GM21367 (cell line): ENCODE data around the gene PRR22.
"Not testable (repeated sequence)": the region's sequence is repeated elsewhere in the genome, so short reads cannot be mapped to it uniquely, and the experiment has no call there.

Source experiments
- ATAC-seq: cut with Tn5 transposase; IDR thresholded peaks from one replicate; pipeline ENCODE4 v1.9.1; 2021; ENCODE audit not compliant: unreplicated experiment

PRR22 gene

GRCh38 chr19:5762608-5763217 is 21.8 kb downstream of the PRR22 start:
- no peak for ATAC-seq

- ATAC-seq: no peak
Measured at GRCh38 chr19:5753743-5754142, 30.8 kb downstream of the PRR22 start.

- no peak for ATAC-seq
Measured at GRCh38 chr19:5751709-5752108, 32.8 kb downstream of the PRR22 start.

GRCh38 chr19:5749505-5749904 is 35.0 kb downstream of the PRR22 start:
- no peak for ATAC-seq

GRCh38 chr19:5748920-5749319 is 35.6 kb downstream of the PRR22 start:
- ATAC-seq: not testable (repeated sequence)

- ATAC-seq: not testable (repeated sequence)
Measured at GRCh38 chr19:5744999-5745398, 39.5 kb downstream of the PRR22 start.

- no peak for ATAC-seq
Measured at GRCh38 chr19:5743630-5744029, 40.9 kb downstream of the PRR22 start.

GRCh38 chr19:5742051-5742450 is 42.5 kb downstream of the PRR22 start:
- ATAC-seq: no peak

GRCh38 chr19:5738423-5738822 is 46.1 kb downstream of the PRR22 start:
- no peak for ATAC-seq

GRCh38 chr19:5733172-5733571 is 51.4 kb downstream of the PRR22 start:
- ATAC-seq: not testable (repeated sequence)
